GM19025 (cell line): ENCODE measurements around the gene SPACA4.
"Not testable (repeated sequence)": the region's sequence is repeated elsewhere in the genome, so short reads cannot be mapped to it uniquely, and the experiment has no call there.

Experiments
- ATAC-seq: cut with Tn5 transposase; IDR thresholded peaks from one replicate; pipeline ENCODE4 v1.9.1; 2021; ENCODE audit warnings: mild to moderate bottlenecking, low read depth, moderate library complexity; ENCODE audit not compliant: unreplicated experiment

Gene SPACA4

GRCh38 chr19:48617146-48617937 lies 10.8 kb downstream of the SPACA4 start:
- ATAC-seq, result no peak

GRCh38 chr19:48618278-48618915 lies 11.9 kb downstream of the SPACA4 start:
- no peak for ATAC-seq

DNA sequence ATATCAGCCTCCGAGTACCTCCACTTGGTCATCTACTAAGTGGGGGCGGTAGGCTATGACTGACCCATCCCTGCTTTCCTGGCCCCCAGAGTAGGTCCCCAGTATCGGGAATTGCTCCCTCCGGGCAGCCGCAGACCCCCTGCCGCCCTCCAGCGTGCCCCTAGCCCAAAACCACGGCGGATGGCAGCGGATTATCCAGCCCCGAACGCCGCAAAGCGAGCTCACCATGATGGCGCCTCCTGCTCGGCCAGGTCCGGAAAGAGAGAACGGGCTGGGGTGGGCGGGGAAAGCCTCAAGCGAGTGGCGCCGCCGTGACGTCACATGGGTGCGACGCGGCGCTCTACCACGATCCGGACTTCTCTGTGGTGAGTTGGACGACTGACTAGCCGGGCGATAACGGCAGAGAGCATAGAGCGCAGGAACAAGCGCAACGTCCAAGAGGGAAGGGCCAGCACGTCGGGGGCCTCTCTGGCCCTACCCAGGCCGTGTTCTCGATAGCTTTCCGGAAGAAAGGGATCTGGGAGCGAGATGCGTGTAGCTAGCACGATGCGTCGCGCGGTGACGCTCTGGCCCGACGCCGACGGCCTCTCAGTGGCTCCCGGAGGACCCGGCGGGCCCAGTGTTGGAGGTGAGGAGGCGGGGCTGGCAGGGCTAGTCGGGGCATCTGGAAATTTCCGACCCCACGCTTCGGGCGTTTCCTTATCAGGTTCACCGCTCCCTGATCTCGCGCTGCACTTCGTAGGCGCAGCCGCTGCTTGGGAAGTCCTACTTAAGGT lies 12.6 kb downstream of the SPACA4 start, which contains the start of the genes RPL18 and SPHK2:
Gene RPL18, minus strand, starts transcription at position 263 of the 776 bp plus-strand sequence. Its CDS starts 35 bp downstream, at position 228.
Gene SPHK2, plus strand, starts transcription at position 591 of the 776 bp plus-strand sequence. CDS start 1,009 bp downstream, outside the sequence.
- peak; percentile 79 for ATAC-seq

DNA sequence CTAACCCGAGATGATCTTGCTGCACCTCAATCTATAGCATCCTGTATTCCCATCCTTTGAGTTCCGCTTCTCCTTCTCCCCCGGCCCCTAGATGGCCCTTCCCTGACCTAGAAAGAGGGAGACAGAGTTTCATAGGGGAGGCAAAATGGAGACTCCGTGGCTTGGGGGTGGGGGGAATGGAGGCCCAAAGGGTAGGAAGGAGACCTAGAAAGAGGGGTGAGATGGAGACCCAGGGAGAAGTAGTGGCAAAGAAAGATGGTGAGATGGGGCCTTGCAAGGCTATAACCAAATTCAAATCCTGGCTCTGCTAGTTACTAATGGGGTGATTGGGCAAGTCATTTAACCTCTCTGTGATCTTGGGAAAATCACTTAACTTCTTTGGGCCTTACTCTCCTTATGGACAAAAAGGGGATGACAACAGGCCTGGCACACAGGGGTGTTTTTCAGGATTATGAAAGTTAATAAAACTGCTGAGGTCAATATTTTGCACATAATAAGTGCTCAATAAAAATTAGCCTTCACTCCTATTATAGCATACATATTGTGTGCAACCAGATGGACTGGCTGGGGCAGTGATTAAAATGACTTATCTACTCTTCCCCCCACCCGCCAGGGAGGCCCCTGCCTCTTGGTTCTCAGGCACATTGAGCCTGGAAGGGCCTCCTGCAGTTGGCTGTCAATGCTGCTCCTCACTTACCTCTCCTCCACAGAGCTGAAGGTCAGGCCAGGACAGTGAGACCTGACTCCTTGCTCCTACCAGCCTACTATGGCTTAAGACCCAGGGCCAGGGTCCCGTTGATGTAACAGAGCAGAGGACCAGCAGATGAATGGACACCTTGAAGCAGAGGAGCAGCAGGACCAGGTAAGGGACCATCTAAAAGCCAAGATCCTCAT lies 13.4 kb downstream of the SPACA4 start:
- ATAC-seq, result no peak

- ATAC-seq, result no peak
These were observed 17.1 kb downstream of the SPACA4 start for GRCh38 chr19:48623556-48624066.

DNA sequence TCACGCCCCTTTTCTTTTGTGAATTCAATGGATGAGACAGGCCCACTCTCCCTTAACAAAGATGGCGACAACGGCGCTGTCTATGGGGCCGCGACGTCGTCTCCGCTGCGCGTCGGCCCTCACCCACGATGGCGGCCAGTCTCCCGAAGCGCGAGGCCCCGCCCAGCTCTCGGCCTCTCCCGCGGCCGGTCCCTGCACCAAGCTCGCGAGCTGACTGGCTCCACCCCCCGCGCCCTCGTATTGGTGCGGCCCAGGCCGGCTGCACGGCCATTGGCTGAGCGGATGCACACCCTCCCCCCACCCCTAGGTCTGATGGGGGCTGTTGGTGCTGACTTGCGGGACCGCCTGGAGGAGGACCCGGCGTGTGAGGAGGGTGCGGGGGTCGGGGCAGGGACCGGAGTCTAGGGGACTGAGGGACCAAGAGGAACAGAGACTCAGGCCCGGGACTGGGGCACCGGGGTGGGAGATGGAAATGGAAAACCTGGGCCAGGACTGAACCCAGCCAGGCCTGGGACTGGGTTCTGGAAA lies 17.6 kb downstream of the SPACA4 start:
- peak; percentile 49 for ATAC-seq

DNA sequence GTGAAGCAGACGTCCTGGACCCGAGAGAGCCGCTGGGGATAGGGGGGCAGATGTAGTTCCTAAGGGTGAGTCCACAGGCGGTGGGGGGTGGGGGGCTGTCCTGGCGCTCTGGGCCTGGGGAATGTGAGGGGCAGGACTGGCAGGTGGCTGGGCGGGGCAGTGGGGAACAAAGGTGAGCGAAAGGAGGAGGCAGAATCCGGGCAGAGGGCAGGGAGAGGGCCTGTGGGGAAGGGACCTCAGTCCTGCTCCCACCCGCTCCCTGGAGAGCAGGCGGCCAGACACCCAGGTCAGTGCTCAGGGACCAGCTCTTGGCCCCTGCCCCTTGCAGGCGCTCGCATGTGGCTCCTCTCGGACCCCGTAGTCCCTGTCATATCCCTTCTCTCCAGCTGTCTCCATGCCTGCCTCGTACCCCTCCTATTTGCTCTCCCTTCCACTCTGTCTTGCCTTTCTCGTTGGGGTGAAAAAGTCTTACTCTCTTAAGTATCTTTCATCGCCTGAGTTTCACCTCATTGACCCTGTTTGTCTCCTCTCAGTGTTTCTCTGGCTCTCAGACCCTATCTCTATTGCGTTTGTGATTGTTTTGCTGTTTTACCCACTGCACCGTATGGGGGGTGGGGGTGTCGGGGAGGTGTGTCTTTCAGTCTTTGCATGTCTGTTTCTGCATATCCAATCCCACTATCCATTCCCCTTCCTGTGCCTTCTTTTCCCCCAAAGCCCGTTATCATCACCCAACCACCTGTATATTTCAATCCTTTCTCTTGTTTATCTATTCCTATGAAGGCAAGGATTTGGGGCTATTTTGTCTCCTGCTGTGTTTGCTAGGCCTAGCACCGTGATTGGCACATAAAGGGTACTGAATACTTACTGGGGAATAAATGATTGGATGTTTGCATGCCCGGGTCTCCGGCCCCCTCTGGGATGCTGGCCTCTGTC lies 18.5 kb downstream of the SPACA4 start:
- no peak for ATAC-seq

- no peak for ATAC-seq
These were observed 19.4 kb downstream of the SPACA4 start for GRCh38 chr19:48625891-48626327.

DNA sequence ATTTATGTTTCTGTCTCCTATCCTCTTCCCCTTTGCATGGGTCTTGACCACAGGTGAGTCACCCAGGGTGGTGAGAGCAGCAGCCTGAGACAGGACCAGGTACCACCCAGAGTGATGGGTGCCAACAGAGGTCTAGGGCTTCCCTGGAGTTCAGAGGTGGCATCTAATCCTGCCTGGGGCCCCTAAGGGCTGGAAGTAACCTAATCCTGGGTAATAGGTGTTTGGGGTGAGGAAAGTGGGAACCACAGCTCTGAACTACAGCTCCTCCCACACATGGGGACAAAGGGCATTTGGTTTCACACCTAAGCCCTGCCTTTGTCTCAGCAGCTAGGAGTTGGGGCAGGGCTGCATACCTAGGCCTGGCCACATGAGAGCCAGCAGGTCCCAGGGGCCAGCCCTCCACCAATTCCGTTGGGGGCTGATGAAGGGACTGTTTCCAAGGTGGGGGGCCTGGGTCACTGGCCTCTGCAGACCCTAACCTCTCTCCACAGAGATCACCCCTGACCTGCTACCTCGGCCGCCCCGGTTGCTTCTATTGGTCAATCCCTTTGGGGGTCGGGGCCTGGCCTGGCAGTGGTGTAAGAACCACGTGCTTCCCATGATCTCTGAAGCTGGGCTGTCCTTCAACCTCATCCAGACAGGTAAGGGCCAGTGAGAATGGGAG lies 20.8 kb downstream of the SPACA4 start:
- ATAC-seq, result no peak

GRCh38 chr19:48627865-48628314 lies 21.3 kb downstream of the SPACA4 start:
- ATAC-seq, result no peak

GRCh38 chr19:48628486-48629296 lies 22.1 kb downstream of the SPACA4 start:
- no peak for ATAC-seq

- no peak for ATAC-seq
These were observed 22.7 kb downstream of the SPACA4 start for GRCh38 chr19:48629297-48629598.

DNA sequence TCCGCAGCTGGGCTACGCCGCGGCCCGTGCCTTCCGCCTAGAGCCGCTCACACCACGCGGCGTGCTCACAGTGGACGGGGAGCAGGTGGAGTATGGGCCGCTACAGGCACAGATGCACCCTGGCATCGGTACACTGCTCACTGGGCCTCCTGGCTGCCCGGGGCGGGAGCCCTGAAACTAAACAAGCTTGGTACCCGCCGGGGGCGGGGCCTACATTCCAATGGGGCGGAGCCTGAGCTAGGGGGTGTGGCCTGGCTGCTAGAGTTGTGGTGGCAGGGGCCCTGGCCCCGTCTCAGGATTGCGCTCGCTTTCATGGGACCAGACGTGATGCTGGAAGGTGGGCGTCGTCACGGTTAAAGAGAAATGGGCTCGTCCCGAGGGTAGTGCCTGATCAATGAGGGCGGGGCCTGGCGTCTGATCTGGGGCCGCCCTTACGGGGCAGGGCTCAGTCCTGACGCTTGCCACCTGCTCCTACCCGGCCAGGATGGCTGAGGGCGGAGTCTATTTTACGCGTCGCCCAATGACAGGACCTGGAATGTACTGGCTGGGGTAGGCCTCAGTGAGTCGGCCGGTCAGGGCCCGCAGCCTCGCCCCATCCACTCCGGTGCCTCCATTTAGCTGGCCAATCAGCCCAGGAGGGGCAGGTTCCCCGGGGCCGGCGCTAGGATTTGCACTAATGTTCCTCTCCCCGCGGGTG lies 23.2 kb downstream of the SPACA4 start:
- ATAC-seq, result no peak

DNA sequence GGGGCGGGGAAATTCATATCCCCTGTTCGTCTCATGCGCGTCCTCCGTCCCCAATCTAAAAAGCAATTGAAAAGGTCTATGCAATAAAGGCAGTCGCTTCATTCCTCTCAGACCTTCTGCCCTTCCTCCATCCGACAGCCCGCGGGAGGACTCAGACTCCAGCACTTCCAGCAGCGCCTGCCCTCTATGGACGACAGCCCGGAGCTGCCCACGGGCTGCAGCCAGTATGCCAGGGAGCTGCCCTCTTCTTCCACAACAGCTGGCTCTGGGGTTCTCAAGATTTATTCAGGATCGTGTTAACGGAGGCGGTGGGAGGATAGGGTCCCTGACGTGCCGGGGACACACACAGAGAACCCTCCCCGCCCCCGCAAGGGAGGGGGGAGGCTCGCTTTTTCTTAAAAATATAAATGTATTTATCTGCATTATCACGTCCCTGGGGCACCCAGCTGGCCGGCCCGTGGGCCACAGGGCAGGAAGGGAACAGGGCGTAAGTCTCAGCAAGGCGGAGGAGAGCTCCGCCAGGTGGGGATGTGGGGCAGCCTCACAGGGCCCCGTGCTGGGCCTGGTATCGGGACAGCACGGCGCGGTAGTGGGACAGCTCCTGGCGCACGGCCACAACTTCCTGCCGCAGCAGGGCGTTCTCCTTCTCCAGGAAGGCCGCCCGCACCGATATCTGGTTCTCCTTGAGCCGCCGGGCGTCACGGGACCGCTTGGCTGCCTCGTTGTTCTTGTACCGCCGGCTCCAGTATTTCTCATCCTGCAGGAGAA lies 23.9 kb downstream of the SPACA4 start:
- ATAC-seq, result no peak

- ATAC-seq, result no peak
These were observed 24.7 kb downstream of the SPACA4 start for GRCh38 chr19:48631225-48631624.

- not testable (repeated sequence) for ATAC-seq
These were observed 25.7 kb downstream of the SPACA4 start for GRCh38 chr19:48632286-48632685.
